A549 (cell line): ENCODE results near the gene ATP6AP1.

ENCODE experiments used
- CTCF ChIP-seq: fragments of >200 bp; sonication (Bioruptor Twin); formaldehyde crosslinking; IDR thresholded peaks from 3 replicates; pipeline ENCODE4 v1.5.1; 2016
- MAZ ChIP-seq: fragments of 150-350 bp; IDR thresholded peaks from 2 replicates; pipeline ENCODE4 v1.6.1; 2014; ENCODE audit warnings: antibody characterized with exemption, low read depth, low read length, borderline replicate concordance
- POLR2A ChIP-seq: IDR thresholded peaks from 2 replicates; pipeline ENCODE4 v1.6.1; 2012; ENCODE audit warnings: mild to moderate bottlenecking, low read length
- POLR2AphosphoS2 ChIP-seq: conservative IDR thresholded peaks from 2 replicates; pipeline ENCODE4 v1.6.1; 2012; ENCODE audit warnings: low read length, improper control_type of control experiment, inconsistent platforms
- SMC3 ChIP-seq: fragments of >200 bp; sonication (Bioruptor Twin); formaldehyde crosslinking; IDR thresholded peaks from 3 replicates; pipeline ENCODE4 v1.6.1; 2018; ENCODE audit warnings: inconsistent platforms
- TF ChIP-seq, protein P1 (sequence below): fragments of 200-600 bp; sonication (generic); IDR thresholded peaks from 2 replicates; pipeline ENCODE4 v1.6.1; 2016; ENCODE audit warnings: antibody characterized with exemption, mild to moderate bottlenecking, moderate library complexity

GRCh38 chrX:154466036-154466435, 37.6 kb downstream of the ATP6AP1 start:
- TF ChIP-seq SMC3: no peak
- TF ChIP-seq, protein P1, sequence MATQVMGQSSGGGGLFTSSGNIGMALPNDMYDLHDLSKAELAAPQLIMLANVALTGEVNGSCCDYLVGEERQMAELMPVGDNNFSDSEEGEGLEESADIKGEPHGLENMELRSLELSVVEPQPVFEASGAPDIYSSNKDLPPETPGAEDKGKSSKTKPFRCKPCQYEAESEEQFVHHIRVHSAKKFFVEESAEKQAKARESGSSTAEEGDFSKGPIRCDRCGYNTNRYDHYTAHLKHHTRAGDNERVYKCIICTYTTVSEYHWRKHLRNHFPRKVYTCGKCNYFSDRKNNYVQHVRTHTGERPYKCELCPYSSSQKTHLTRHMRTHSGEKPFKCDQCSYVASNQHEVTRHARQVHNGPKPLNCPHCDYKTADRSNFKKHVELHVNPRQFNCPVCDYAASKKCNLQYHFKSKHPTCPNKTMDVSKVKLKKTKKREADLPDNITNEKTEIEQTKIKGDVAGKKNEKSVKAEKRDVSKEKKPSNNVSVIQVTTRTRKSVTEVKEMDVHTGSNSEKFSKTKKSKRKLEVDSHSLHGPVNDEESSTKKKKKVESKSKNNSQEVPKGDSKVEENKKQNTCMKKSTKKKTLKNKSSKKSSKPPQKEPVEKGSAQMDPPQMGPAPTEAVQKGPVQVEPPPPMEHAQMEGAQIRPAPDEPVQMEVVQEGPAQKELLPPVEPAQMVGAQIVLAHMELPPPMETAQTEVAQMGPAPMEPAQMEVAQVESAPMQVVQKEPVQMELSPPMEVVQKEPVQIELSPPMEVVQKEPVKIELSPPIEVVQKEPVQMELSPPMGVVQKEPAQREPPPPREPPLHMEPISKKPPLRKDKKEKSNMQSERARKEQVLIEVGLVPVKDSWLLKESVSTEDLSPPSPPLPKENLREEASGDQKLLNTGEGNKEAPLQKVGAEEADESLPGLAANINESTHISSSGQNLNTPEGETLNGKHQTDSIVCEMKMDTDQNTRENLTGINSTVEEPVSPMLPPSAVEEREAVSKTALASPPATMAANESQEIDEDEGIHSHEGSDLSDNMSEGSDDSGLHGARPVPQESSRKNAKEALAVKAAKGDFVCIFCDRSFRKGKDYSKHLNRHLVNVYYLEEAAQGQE: no peak
- no peak for TF ChIP-seq POLR2A
- TF ChIP-seq MAZ: no peak
- TF ChIP-seq POLR2AphosphoS2: no peak
- no peak for TF ChIP-seq CTCF
